T-helper 9 cell (primary cell): ENCODE data around the gene PLB1.
"Not testable (repeated sequence)": the region's sequence is repeated elsewhere in the genome, so short reads cannot be mapped to it uniquely, and the experiment has no call there.

Experiments
- DNase-seq: peaks from one replicate; pipeline ENCODE4 v3.0.0-alpha.2; 2020

The PLB1 gene

GRCh38 chr2:28465148-28465885 is 30.5 kb upstream of the PLB1 start:
- no peak for DNase-seq

GRCh38 chr2:28469304-28469703 is 26.6 kb upstream of the PLB1 start:
- DNase-seq = no peak

DNA sequence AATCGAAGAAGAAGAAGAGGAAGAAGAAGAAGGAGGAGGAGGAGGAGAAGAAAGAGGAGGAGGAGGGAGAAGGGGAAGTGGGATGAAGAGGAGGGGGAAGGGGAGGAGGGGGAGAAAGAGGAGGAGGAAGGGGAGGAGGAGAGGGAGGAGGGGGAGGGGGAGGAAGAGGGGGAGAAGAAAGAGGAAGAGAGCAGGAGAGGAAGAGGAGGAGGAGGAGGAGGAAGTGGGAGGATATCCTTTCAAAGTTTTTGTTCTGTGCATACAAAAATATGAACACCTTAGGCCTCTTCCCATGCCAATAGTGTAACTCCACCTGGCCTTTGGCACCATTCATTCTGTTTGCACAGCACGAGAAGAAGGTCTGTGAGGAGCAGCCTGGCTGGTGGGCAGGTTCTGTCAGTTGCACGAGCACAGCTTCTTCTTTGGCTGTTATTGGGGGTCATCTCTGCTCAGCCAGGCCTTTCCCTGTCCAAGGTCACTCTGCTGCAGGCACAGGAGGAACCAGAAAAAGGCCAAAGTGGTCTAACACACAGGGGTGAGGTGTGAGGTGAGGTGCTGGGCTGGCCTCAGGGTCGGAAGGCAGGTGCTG is 25.8 kb upstream of the PLB1 start:
- DNase-seq = no peak

DNA sequence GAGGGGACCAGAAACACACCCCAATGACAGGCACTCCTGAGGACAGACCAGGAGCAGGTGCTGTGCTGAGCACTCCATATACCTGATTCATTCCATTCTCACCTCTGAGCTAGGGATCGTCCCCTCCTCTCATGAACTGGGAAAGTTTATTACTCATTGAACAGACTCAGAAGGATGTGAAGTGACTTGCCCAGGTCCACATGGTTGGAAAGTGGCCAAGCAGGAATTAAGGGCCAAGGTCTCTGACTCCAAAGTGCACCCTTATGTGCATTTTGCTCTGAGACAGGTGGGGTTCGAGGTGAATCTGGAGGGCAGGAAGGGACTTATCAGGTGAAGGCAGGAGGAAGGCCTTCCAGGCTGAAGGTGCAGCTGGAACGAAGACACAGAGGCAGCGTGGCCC is 25.1 kb upstream of the PLB1 start:
- DNase-seq = no peak

DNA sequence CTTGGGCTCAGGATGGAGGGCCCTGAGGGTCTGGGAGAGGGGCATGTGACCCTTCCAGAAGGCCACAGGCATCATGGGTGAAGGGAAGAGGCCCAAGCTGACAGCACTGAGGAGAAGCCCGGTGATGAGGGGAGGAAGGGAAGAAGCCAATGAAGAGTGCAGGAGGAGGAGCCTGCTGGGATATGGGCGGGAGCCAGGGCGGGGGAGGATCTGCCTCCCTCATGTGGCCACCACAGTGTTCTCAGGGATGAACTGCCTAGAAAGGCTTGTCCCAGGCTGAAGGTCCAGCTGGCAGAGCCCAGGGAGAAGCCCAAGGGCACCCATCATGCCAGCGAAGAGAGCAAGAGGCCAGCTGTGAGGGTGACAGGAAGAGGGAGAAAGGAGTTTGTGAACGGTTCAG is 24.6 kb upstream of the PLB1 start:
- no peak for DNase-seq

DNA sequence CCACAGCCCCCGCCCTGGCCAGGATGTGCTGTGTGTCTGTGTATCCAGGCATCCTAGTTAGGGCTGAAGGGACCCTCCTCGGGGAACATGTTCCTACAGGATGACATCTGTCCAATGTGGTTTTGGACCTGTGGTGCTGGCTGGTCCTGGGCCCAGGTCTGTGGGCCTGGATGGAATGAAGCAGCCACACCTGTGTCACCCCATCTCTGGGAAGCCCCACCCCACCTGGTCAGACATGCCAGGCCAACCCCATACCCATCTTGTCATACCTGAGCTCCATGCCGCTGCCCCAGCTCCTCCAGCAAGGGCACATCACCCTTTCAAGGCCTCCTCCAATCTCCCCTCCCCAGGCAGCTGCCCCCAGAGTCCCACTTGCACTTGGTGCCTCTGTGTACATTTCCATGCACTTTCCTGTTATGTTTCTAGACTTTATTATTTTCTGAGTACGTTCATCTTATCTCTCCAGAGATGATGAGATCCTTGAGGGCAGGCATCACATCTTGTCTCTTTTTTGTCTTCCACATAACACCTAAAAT is 24.1 kb upstream of the PLB1 start:
- no peak for DNase-seq

DNA sequence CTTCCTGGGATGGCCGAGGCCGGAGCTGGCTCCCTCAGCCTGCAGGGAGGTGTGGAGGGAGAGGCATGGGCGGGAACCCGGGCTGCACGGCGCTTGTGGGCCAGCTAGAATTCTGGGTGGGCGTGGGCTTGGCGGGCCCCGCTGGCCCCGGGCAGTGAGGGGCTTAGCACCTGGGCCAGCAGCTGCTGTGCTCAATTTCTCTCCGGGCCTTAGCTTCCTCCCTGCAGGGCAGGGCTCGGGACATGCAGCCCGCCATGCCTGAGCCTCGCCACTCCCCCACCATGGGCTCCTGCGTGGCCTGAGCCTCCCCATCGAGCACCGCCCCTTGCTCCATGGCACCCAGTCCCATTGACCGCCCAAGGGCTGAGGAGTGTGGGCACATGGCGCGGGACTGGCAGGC is 23.2 kb upstream of the PLB1 start:
- DNase-seq = not testable (repeated sequence)

DNA sequence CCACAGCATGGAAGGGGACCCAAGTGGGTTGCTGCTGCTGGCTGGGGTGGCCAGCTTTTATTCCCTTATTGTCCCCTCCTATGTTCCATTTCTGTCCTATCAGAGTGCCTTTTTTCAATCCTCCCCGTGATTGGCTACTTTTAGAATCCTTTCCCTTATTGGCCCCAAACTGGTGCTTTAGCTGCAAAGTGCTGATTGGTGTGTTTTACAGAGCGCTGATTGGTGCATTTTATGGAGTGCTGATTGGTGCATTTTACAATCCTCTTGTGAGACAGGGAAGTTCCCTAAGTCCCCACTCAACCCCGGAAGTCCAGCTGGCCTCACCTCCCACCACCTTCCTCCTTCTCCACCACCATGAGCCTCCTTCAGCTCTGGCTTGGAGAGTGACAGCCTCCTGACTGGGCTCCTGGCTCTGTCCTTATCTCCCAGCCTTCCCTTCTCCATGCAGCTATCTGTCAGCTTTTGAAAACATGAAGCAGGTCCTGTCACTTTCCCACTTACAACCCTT is 20.7 kb upstream of the PLB1 start:
- DNase-seq = no peak

- DNase-seq = no peak
These were observed 18.8 kb upstream of the PLB1 start for GRCh38 chr2:28477087-28477486.

- no peak for DNase-seq
These were observed 18.2 kb upstream of the PLB1 start for GRCh38 chr2:28477645-28478044.

GRCh38 chr2:28480403-28481049 is 15.3 kb upstream of the PLB1 start:
- no peak for DNase-seq

DNA sequence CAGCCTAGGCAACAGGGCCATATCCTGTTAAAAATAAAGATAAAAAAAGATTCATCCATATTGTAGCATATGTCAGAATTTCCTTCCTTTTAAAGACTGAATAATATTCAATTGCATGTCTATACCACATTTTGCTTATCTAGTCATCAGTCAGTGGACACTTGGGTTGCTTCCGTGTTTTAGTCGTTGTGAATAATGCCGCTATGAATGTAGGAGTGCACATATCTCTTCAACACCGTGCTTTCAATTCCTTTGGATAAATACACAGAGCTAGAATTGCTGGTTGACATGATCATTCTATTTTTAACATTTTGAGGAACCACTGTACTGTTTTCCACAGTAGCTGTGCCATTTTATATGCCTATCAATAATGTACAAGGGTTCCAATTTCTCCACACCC is 14.0 kb upstream of the PLB1 start:
- no peak for DNase-seq

- DNase-seq = no peak
These were observed 11.0 kb upstream of the PLB1 start for GRCh38 chr2:28484835-28485234.

GRCh38 chr2:28486526-28486925 is 9.3 kb upstream of the PLB1 start:
- DNase-seq = no peak

GRCh38 chr2:28487258-28487657 is 8.6 kb upstream of the PLB1 start:
- no peak for DNase-seq

GRCh38 chr2:28488083-28488830 is 7.6 kb upstream of the PLB1 start:
- no peak for DNase-seq

DNA sequence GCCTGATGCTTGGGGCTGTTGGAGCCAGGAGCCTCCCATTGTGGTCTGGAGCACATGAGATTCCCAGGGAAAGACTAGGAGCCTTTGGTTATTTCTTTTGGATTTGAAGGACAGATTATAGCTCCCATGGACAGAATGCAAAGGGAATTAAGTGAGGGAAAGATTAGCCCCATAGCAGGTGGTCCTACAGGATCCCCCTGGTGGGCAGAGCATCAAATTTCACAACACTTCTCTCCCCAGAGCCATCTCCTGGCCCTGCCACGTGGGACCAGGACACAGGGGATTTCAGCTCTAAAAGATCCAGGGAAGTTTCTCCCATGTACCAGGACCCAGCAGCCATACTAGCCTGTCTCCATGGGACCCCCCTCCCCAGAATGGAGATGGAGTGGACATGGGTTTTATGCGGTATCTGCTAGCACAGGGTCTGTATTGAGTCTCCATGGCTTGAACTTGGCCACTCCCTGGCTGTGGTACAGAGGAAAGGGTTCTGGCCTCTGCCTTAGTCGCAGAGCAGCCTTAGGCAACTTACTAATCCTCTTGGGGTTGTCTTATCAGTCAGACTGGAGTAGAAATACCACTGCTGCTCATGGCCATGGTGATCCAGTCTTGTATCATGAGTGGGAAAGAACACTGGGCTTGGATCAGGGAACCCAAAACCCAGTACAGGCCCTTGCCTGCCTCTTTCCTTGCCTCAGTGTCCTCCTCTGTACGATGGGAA is 6.8 kb upstream of the PLB1 start:
- DNase-seq = no peak

GRCh38 chr2:28490558-28490957 is 5.3 kb upstream of the PLB1 start:
- DNase-seq = no peak

DNA sequence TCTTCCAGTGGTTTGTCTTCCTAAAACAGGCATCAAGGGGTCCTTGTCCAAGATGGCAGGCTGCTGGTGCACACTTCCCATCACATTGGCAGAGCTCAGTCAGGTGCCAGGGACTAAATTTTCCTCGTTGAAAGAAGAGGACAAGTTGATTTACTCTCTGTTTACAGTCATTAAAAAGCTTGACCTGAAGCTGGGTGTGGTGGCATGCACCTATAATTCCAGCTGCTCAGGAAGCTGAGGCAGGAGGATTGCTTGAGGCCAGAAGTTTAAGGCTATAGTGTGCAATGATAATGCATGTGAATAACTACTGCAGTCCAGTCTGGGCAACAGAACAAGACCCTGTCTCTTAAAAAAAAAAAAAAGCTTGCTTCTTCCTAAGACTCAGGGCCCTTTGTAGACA is 3.6 kb upstream of the PLB1 start:
- DNase-seq = no peak

- no peak for DNase-seq
These were observed 2.2 kb upstream of the PLB1 start for GRCh38 chr2:28493636-28494035.

- DNase-seq = no peak
These were observed 921 bp downstream of the PLB1 start for GRCh38 chr2:28496781-28497180.

GRCh38 chr2:28497206-28497605 is 1.3 kb downstream of the PLB1 start:
- no peak for DNase-seq
